Neural cell (in vitro differentiated cells): Measurements from ENCODE around the gene RIOK2. TPM values are rescaled to one million over a fixed set of nuclear protein-coding genes. Genes with fewer than 3 reads are reported as not detected.

Source experiments
- H2AFZ ChIP-seq: fragments of 200-600, 300-800 bp; sonication (generic), shearing (Covaris generic); 2 replicates; pipeline ENCODE4 v1.6.0; 2014; ENCODE audit warnings: low read depth, mild to moderate bottlenecking, antibody characterized with exemption, low read length, moderate library complexity
- H3F3A ChIP-seq: fragments of 200-600 bp; shearing (Covaris generic); 2 replicates; pipeline ENCODE4 v1.6.1; 2016; ENCODE audit warnings: mild to moderate bottlenecking, moderate library complexity, mixed read lengths, antibody characterized with exemption, low read length; ENCODE audit not compliant: insufficient read depth, poor library complexity, severe bottlenecking
- H3K27ac ChIP-seq: fragments of 200-600, 300-800 bp; sonication (generic), shearing (Covaris generic); 2 replicates; pipeline ENCODE4 v1.5.1; 2014; ENCODE audit warnings: mild to moderate bottlenecking, low read length, moderate library complexity
- H3K27me3 ChIP-seq: fragments of 300-800, 200-600 bp; sonication (generic), shearing (Covaris generic); 2 replicates; pipeline ENCODE4 v1.6.0; 2014; ENCODE audit warnings: mild to moderate bottlenecking, low read depth, low read length, moderate library complexity; ENCODE audit not compliant: insufficient read depth
- H3K36me3 ChIP-seq: fragments of 300-800, 200-600 bp; sonication (generic), shearing (Covaris generic); 2 replicates; pipeline ENCODE4 v1.5.1; 2014; ENCODE audit warnings: mild to moderate bottlenecking, antibody characterized with exemption, low read length, moderate library complexity; ENCODE audit not compliant: insufficient read depth
- H3K4me2 ChIP-seq: fragments of 300-800, 200-600 bp; sonication (generic), shearing (Covaris generic); 2 replicates; pipeline ENCODE4 v1.6.0; 2014; ENCODE audit warnings: mild to moderate bottlenecking, low read length
- H3K4me3 ChIP-seq: fragments of 300-800, 200-600 bp; sonication (generic), shearing (Covaris generic); 2 replicates; pipeline ENCODE4 v1.5.1; 2014; ENCODE audit warnings: mild to moderate bottlenecking, low read length, moderate library complexity
- H3K79me2 ChIP-seq: fragments of 200-600 bp; shearing (Covaris generic); replicated peaks from 2 replicates; pipeline ENCODE4 v1.6.0; 2014; ENCODE audit warnings: mild to moderate bottlenecking, low read length, moderate library complexity; ENCODE audit not compliant: insufficient read depth
- H3K9ac ChIP-seq: fragments of 300-800, 200-600 bp; sonication (generic), shearing (Covaris generic); 2 replicates; pipeline ENCODE4 v1.6.1; 2016; ENCODE audit warnings: mild to moderate bottlenecking, low read length, mixed read lengths
- H3K9me2 ChIP-seq: fragments of 200-600 bp; shearing (Covaris generic); 2 replicates; pipeline ENCODE4 v1.6.1; 2016; ENCODE audit warnings: mild to moderate bottlenecking, low read length, mixed read lengths; ENCODE audit not compliant: insufficient read depth
- H3K9me3 ChIP-seq: fragments of 200-600, 300-800 bp; sonication (generic), shearing (Covaris generic); 2 replicates; pipeline ENCODE4 v1.6.1; 2016; ENCODE audit warnings: mild to moderate bottlenecking, mixed run types, low read length, moderate library complexity, mixed read lengths
- H4K20me1 ChIP-seq: fragments of 200-600 bp; shearing (Covaris generic); 2 replicates; pipeline ENCODE4 v1.6.1; 2016; ENCODE audit warnings: mild to moderate bottlenecking, mixed run types; ENCODE audit not compliant: insufficient read depth
- EP300 ChIP-seq: fragments of 450-650 bp; conservative IDR thresholded peaks from 2 replicates; pipeline ENCODE4 v1.6.1; 2014; ENCODE audit warnings: antibody characterized with exemption, mild to moderate bottlenecking, moderate library complexity; ENCODE audit not compliant: poor library complexity, severe bottlenecking
- EZH2 ChIP-seq: fragments of 200-600, 300-800 bp; shearing (Covaris generic), sonication (generic); IDR thresholded peaks from 2 replicates; pipeline ENCODE4 v1.6.1; 2014; ENCODE audit warnings: antibody characterized with exemption, low read length, borderline replicate concordance, mild to moderate bottlenecking; ENCODE audit not compliant: insufficient read depth, poor library complexity, severe bottlenecking
- MXI1 ChIP-seq: fragments of 450-650 bp; conservative IDR thresholded peaks from 2 replicates; pipeline ENCODE4 v1.6.1; 2014; ENCODE audit warnings: antibody characterized with exemption, mild to moderate bottlenecking; ENCODE audit not compliant: poor library complexity, severe bottlenecking
- POLR2AphosphoS5 ChIP-seq: IDR thresholded peaks from 2 replicates; pipeline ENCODE4 v1.6.1; 2012
- RAD21 ChIP-seq: fragments of 450-650 bp; conservative IDR thresholded peaks from 2 replicates; pipeline ENCODE4 v1.6.1; 2014; ENCODE audit warnings: antibody characterized with exemption, mild to moderate bottlenecking, moderate library complexity
- SMC3 ChIP-seq: fragments of 450-650 bp; conservative IDR thresholded peaks from 2 replicates; pipeline ENCODE4 v1.6.1; 2014; ENCODE audit warnings: antibody characterized with exemption, mild to moderate bottlenecking, moderate library complexity; ENCODE audit not compliant: poor library complexity
- TAF1 ChIP-seq: IDR thresholded peaks from 2 replicates; pipeline ENCODE4 v1.6.1; 2012; ENCODE audit warnings: low read depth
- polyA plus RNA-seq: library from polyadenylated mRNA; depleted of rRNA; stranded (reverse); fragments of >200 nt; gene quantifications from 2 replicates; pipeline ENCODE4 v1.2.3, GENCODE V29; 2014
- TF ChIP-seq, protein P1 (sequence below): fragments of 450-650 bp; IDR thresholded peaks from 2 replicates; pipeline ENCODE4 v1.5.1; 2014; ENCODE audit warnings: antibody characterized with exemption, mild to moderate bottlenecking, moderate library complexity; ENCODE audit not compliant: poor library complexity, severe bottlenecking
- TF ChIP-seq, protein P2 (sequence below): IDR thresholded peaks from 2 replicates; pipeline ENCODE4 v1.6.1; 2012; ENCODE audit warnings: borderline replicate concordance

The RIOK2 gene
- polyA plus RNA-seq, 1 donor from 2014 or later = 17.4 TPM

DNA sequence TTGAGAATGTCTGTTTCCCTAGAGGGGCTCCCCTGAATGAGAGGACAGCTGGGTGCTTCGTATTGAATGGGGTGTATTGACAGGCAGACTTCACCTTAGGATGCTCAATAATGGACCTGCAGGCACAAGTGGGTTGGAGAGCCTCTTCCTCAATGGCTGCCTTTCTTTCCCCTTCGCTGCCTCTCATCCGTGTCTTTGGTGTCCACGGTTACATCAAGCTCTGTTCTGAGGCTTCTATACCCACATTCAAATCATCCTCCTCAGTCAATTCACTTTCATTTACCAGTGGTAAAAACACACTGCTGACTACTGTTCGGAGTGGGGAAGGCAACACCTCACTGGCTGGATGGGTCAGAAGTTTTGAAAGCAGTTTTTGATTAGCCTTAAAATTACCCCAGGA is 61.2 kb downstream of the RIOK2 start:
- Histone ChIP-seq H3F3A (no peaks in the 10 kb centered on the region), H3K4me2 (no peak overlapping the region), H4K20me1 (no peaks in the 10 kb centered on the region), H3K79me2 (no peaks in the 10 kb centered on the region), H3K27ac (no peak overlapping the region), H3K9ac (no peak overlapping the region), H3K36me3 (no peaks in the 10 kb centered on the region), H2AFZ (no peak overlapping the region), H3K9me3 (no peaks in the 10 kb centered on the region), H3K9me2 (no peaks in the 10 kb centered on the region), H3K27me3 (no peaks in the 10 kb centered on the region), H3K4me3 (no peak overlapping the region)
- TF ChIP-seq MXI1 (no peak), TAF1 (no peak), RAD21 (no peak), EZH2 (no peak), POLR2AphosphoS5 (no peak), SMC3 (no peak), EP300 (no peak)
- TF ChIP-seq, protein P1, sequence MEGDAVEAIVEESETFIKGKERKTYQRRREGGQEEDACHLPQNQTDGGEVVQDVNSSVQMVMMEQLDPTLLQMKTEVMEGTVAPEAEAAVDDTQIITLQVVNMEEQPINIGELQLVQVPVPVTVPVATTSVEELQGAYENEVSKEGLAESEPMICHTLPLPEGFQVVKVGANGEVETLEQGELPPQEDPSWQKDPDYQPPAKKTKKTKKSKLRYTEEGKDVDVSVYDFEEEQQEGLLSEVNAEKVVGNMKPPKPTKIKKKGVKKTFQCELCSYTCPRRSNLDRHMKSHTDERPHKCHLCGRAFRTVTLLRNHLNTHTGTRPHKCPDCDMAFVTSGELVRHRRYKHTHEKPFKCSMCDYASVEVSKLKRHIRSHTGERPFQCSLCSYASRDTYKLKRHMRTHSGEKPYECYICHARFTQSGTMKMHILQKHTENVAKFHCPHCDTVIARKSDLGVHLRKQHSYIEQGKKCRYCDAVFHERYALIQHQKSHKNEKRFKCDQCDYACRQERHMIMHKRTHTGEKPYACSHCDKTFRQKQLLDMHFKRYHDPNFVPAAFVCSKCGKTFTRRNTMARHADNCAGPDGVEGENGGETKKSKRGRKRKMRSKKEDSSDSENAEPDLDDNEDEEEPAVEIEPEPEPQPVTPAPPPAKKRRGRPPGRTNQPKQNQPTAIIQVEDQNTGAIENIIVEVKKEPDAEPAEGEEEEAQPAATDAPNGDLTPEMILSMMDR = no peak
- TF ChIP-seq, protein P2, sequence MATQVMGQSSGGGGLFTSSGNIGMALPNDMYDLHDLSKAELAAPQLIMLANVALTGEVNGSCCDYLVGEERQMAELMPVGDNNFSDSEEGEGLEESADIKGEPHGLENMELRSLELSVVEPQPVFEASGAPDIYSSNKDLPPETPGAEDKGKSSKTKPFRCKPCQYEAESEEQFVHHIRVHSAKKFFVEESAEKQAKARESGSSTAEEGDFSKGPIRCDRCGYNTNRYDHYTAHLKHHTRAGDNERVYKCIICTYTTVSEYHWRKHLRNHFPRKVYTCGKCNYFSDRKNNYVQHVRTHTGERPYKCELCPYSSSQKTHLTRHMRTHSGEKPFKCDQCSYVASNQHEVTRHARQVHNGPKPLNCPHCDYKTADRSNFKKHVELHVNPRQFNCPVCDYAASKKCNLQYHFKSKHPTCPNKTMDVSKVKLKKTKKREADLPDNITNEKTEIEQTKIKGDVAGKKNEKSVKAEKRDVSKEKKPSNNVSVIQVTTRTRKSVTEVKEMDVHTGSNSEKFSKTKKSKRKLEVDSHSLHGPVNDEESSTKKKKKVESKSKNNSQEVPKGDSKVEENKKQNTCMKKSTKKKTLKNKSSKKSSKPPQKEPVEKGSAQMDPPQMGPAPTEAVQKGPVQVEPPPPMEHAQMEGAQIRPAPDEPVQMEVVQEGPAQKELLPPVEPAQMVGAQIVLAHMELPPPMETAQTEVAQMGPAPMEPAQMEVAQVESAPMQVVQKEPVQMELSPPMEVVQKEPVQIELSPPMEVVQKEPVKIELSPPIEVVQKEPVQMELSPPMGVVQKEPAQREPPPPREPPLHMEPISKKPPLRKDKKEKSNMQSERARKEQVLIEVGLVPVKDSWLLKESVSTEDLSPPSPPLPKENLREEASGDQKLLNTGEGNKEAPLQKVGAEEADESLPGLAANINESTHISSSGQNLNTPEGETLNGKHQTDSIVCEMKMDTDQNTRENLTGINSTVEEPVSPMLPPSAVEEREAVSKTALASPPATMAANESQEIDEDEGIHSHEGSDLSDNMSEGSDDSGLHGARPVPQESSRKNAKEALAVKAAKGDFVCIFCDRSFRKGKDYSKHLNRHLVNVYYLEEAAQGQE = no peak

DNA sequence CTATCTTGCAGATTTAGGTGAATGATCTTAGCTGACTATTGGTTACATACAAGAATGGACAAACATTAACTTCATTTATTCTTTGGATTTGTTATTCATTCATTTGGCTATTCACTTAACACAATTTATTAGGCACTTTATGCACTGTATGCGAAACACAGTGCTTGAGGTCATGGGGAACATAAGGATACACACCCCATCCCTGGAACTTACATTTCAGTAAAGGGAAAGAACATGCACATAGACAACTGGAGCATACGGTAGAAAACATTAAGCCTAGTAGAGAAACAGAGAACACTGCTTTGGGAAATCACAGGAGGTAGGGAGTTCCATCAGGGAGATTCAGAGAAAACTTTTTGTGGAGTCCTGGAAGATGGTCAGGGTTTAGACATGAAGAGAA is 62.9 kb downstream of the RIOK2 start:
- Histone ChIP-seq H3K36me3 (no peaks in the 10 kb centered on the region), H4K20me1 (no peaks in the 10 kb centered on the region), H3K4me2 (no peak overlapping the region), H2AFZ (no peak overlapping the region), H3K27me3 (no peaks in the 10 kb centered on the region), H3K9me2 (no peaks in the 10 kb centered on the region), H3K4me3 (no peak overlapping the region), H3K79me2 (no peaks in the 10 kb centered on the region), H3K9me3 (no peaks in the 10 kb centered on the region), H3K9ac (no peak overlapping the region), H3F3A (no peaks in the 10 kb centered on the region), H3K27ac (no peak overlapping the region)
- TF ChIP-seq TAF1 (no peak), EP300 (no peak)

DNA sequence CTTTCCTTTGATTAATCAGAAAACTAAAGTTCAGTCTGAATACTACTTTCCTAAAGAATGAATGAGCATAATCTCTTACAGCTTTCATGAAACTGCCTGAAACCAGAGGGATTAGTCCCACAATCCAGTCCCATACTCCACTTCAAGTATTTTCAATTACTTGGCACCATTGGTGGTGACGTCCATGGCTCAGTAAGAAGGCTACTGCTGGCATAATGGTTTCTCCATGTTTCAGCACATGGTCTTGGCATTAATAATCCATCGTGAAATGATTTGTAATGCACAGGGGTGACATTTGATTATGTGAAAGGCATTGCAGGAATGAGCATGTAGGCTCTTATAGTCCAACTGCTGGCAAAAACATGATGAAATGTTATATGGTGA is 64.0 kb downstream of the RIOK2 start:
- Histone ChIP-seq H3K27me3 (no peaks in the 10 kb centered on the region), H3K79me2 (no peaks in the 10 kb centered on the region), H3K36me3 (no peaks in the 10 kb centered on the region), H4K20me1 (no peaks in the 10 kb centered on the region), H2AFZ (no peak overlapping the region), H3K27ac (no peak overlapping the region), H3K4me2 (no peak overlapping the region), H3F3A (no peaks in the 10 kb centered on the region), H3K9me2 (no peaks in the 10 kb centered on the region), H3K9ac (no peak overlapping the region), H3K4me3 (no peak overlapping the region), H3K9me3 (no peaks in the 10 kb centered on the region)
- no peak for TF ChIP-seq SMC3
- TF ChIP-seq POLR2AphosphoS5 = no peak
- TF ChIP-seq, protein P2 = no peak
- no peak for TF ChIP-seq TAF1
- TF ChIP-seq EZH2 = no peak
- no peak for TF ChIP-seq EP300
- no peak for TF ChIP-seq MXI1
- TF ChIP-seq, protein P1 = no peak
